ENCODE measurements around the gene GLO1.

The GLO1 gene

GRCh38 chr6:38671885-38672467, 31.0 kb downstream of the GLO1 start (continued):
- no peak for TF ChIP-seq POU6F1 (CRISPR knock-in tag; IDR thresholded peaks at IDR 0.05; ENCODE audit: borderline replicate concordance, low read depth)
- TF ChIP-seq PPARA (CRISPR knock-in tag; IDR thresholded peaks at IDR 0.05; ENCODE audit: borderline replicate concordance) = no peak

GRCh38 chr6:38658418-38659167, 44.4 kb downstream of the GLO1 start:
- TF ChIP-seq ZNF565 (CRISPR knock-in tag; conservative IDR thresholded peaks at IDR 0.05; ENCODE audit: low read depth) (no peak), TSHZ2 (CRISPR knock-in tag; IDR thresholded peaks at IDR 0.05) (no peak), RARB (CRISPR knock-in tag; IDR thresholded peaks at IDR 0.05) (no peak), CSDC2 (CRISPR knock-in tag; IDR thresholded peaks at IDR 0.05) (no peak), PATZ1 (CRISPR knock-in tag; IDR thresholded peaks at IDR 0.05; ENCODE audit: borderline replicate concordance) (no peak), ISL1 (CRISPR knock-in tag; IDR thresholded peaks at IDR 0.05) (no peak), ESRRG (CRISPR knock-in tag; IDR thresholded peaks at IDR 0.05) (no peak), OSR1 (CRISPR knock-in tag; IDR thresholded peaks at IDR 0.05) (no peak), PPARA (CRISPR knock-in tag; IDR thresholded peaks at IDR 0.05; ENCODE audit: borderline replicate concordance) (no peak), ZFP3 (CRISPR knock-in tag; IDR thresholded peaks at IDR 0.05) (no peak), ZNF8 (CRISPR knock-in tag; IDR thresholded peaks at IDR 0.05) (no peak), ZC3H10 (CRISPR knock-in tag; IDR thresholded peaks at IDR 0.05) (no peak), SNAI2 (CRISPR knock-in tag; IDR thresholded peaks at IDR 0.05) (no peak), ZFP30 (CRISPR knock-in tag; IDR thresholded peaks at IDR 0.05) (no peak), TCF4 (CRISPR knock-in tag; IDR thresholded peaks at IDR 0.05; ENCODE audit: borderline replicate concordance) (no peak)
- ATAC-seq = no peak

- no peak for ATAC-seq
- TF ChIP-seq ZC3H10 (CRISPR knock-in tag; IDR thresholded peaks at IDR 0.05) (no peak), CSRNP3 (CRISPR knock-in tag; IDR thresholded peaks at IDR 0.05) (no peak), OSR1 (CRISPR knock-in tag; IDR thresholded peaks at IDR 0.05) (no peak), RARB (CRISPR knock-in tag; IDR thresholded peaks at IDR 0.05) (no peak), ZNF70 (CRISPR knock-in tag; IDR thresholded peaks at IDR 0.05) (no peak), ARNTL (CRISPR knock-in tag; IDR thresholded peaks at IDR 0.05; ENCODE audit: borderline replicate concordance, low read depth) (no peak), ISL1 (CRISPR knock-in tag; IDR thresholded peaks at IDR 0.05) (no peak), PATZ1 (CRISPR knock-in tag; IDR thresholded peaks at IDR 0.05; ENCODE audit: borderline replicate concordance) (no peak), ZNF8 (CRISPR knock-in tag; IDR thresholded peaks at IDR 0.05) (no peak), TCF4 (CRISPR knock-in tag; IDR thresholded peaks at IDR 0.05; ENCODE audit: borderline replicate concordance) (no peak), SNAI2 (CRISPR knock-in tag; IDR thresholded peaks at IDR 0.05) (no peak), CREB5 (CRISPR knock-in tag; IDR thresholded peaks at IDR 0.05; ENCODE audit: low read depth) (no peak)
These were observed 46.0 kb downstream of the GLO1 start for GRCh38 chr6:38656896-38657295.

All from SK-N-SH treated with all-trans-retinoic acid at 6 μM for 48 hours (cell line).